ENCODE results near the gene KCNK10.

The KCNK10 gene

GRCh38 chr14:88323086-88323522, at the start of gene KCNK10:
TSS of gene KCNK10 (minus strand) at chr14:88323269. CDS start at chr14:88322798, 471 bp downstream.
- no peak for DNase-seq (ENCODE audit: low read depth)

GRCh38 chr14:88369496-88369895, 46.4 kb upstream of the KCNK10 start:
- DNase-seq (ENCODE audit: low read depth), result no peak

GRCh38 chr14:88364710-88365413, 41.8 kb upstream of the KCNK10 start:
- no peak for DNase-seq (ENCODE audit: low read depth)

GRCh38 chr14:88363644-88364043, 40.6 kb upstream of the KCNK10 start:
- no peak for DNase-seq (ENCODE audit: low read depth)

- no peak for DNase-seq (ENCODE audit: low read depth)
These were observed 36.4 kb upstream of the KCNK10 start for GRCh38 chr14:88359500-88359899.

GRCh38 chr14:88354358-88354757, 31.3 kb upstream of the KCNK10 start:
- no peak for DNase-seq (ENCODE audit: low read depth)

GRCh38 chr14:88352698-88353097, 29.6 kb upstream of the KCNK10 start:
- no peak for DNase-seq (ENCODE audit: low read depth)

GRCh38 chr14:88351966-88352691, 29.1 kb upstream of the KCNK10 start:
- no peak for DNase-seq (ENCODE audit: low read depth)

GRCh38 chr14:88348546-88348945, 25.5 kb upstream of the KCNK10 start:
- DNase-seq (ENCODE audit: low read depth), result no peak

- DNase-seq (ENCODE audit: low read depth), result no peak
These were observed 23.1 kb upstream of the KCNK10 start for GRCh38 chr14:88346048-88346639.

- no peak for DNase-seq (ENCODE audit: low read depth)
These were observed 19.9 kb upstream of the KCNK10 start for GRCh38 chr14:88342980-88343379.

GRCh38 chr14:88340357-88340756, 17.3 kb upstream of the KCNK10 start:
- DNase-seq (ENCODE audit: low read depth), result no peak

- DNase-seq (ENCODE audit: low read depth), result no peak
These were observed 10.0 kb upstream of the KCNK10 start for GRCh38 chr14:88333036-88333435.

GRCh38 chr14:88327497-88327896, 4.4 kb upstream of the KCNK10 start:
- DNase-seq (ENCODE audit: low read depth), result no peak

- no peak for DNase-seq (ENCODE audit: low read depth)
These were observed 3.5 kb upstream of the KCNK10 start for GRCh38 chr14:88326352-88327103.

- DNase-seq (ENCODE audit: low read depth), result no peak
These were observed 2.8 kb upstream of the KCNK10 start for GRCh38 chr14:88325883-88326282.

- DNase-seq (ENCODE audit: low read depth), result no peak
These were observed 1.9 kb upstream of the KCNK10 start for GRCh38 chr14:88324930-88325329.

GRCh38 chr14:88324491-88324890, 1.4 kb upstream of the KCNK10 start:
- no peak for DNase-seq (ENCODE audit: low read depth)

- DNase-seq (ENCODE audit: low read depth), result no peak
These were observed 592 bp upstream of the KCNK10 start for GRCh38 chr14:88323523-88324199.

- no peak for DNase-seq (ENCODE audit: low read depth)
These were observed 474 bp downstream of the KCNK10 start for GRCh38 chr14:88322504-88323085.

GRCh38 chr14:88321692-88322503, 1.2 kb downstream of the KCNK10 start:
- DNase-seq (ENCODE audit: low read depth), result no peak

Measured in stimulated activated CD8-positive, alpha-beta memory T cell treated with anti-CD3 and anti-CD28 coated beads, Interleukin-15, amount 100 ng/mL, for 1 hour (primary cell).